GM19468 (cell line): Measurements from ENCODE around the gene ZNF709.
"Not testable (repeated sequence)": the region's sequence is repeated elsewhere in the genome, so short reads cannot be mapped to it uniquely, and the experiment has no call there.

Source experiments
- ATAC-seq: cut with Tn5 transposase; IDR thresholded peaks from one replicate; pipeline ENCODE4 v1.9.1; 2021; ENCODE audit warnings: mild to moderate bottlenecking, moderate library complexity, moderate number of reproducible peaks; ENCODE audit not compliant: unreplicated experiment; ENCODE audit errors: extremely low read depth

ZNF709 gene

DNA sequence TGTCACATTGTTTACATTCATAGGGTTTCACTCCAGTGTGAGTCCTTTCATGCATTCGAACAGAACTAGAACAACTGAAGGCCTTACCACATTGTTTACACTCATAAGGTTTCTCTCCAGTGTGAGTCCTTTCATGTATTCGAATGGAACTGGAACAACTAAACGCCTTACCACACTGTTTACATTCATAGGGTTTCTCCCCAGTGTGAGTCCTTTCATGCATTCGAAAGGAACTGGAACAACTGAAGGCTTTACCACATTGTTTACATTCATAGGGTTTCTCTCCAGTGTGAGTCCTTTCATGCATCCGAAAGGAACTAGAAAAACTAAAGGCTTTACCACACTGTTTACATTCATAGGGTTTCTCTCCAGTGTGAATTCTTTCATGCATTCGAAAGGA lies 20.5 kb downstream of the ZNF709 start:
- not testable (repeated sequence) for ATAC-seq

GRCh38 chr19:12453495-12453894 lies 31.1 kb downstream of the ZNF709 start:
- no peak for ATAC-seq

DNA sequence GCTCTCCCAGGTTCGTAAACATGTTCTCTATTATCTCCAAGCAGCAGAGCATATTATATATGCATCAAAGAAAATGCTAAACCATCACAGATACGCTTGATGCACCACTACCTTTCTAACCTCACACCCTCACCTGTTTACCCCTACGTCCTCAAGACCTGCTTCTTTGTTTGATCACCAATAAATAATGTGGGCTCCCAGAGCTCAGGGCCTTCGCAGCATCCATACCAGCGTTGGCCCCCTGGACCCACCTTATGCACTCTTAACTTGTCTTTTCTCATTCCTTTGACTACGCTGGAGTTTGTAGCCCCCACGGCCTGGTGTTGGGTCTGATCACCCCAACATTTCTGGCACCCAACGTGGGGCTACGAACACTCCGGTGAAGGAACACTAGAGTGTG lies 33.8 kb downstream of the ZNF709 start:
- no peak for ATAC-seq

DNA sequence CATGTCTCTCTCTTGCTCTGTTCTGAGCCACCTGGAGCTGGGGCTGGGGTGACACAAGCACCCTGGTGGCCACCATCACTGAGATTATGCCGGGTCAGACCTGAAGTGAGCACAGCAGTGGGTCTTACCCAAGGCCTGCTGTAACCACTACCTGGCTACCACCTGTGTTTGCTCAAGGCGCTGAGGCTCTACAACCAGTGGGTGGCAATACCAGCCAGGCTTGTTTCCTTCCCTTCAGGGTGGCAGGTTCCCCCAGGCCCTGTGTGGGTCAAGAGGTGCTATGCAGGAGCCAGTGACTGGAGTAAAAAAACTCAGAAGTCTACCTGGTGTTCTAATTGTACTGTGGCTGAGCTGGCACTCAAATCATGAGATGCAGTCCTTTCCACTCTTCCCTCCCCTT lies 35.8 kb downstream of the ZNF709 start:
- ATAC-seq, result no peak

GRCh38 chr19:12440541-12441316 lies 43.9 kb downstream of the ZNF709 start, which contains the start of gene ZNF443:
TSS of gene ZNF443 (minus strand) at chr19:12441021. CDS start at chr19:12440914, 107 bp downstream.
- peak; percentile 42 for ATAC-seq

DNA sequence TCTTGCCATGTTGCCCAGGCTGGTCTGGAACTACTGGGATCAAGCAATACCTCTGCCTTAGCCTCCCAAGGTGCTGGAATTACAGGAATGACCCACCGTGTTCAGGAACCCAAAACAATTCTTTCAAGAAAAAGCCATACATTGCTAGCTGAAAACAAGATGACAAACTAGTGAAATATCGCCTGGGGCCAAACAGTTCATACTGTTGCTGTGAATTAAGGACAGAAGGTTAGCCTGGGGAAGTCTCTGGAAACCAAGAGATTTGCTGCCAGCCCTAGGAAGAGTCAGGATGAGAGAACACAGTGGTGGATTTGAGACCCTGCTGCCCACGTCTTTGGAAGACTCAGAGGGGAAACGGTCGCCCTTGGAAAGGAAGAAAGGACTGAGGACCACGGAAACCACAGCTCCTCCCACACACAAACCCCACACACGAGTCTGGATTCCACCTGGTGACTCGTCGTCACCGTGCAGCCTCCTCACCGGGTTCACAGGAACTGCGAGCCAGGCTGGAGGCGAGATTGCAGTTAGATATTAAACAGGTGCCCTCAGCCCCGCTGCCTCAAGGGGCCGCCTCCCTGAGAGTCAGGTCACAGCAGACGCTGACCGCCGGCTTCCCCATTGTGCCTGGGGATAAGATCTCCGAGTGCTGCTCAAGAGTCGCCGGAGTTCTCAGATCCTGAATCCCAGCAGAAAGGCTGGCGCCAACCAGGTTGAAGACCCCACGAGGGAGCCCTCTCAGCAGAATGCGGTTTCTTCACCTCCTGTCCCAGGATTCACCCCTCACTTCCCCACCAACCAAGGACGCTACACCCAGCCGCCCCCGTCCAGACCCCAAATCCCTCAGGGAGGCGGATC lies 44.7 kb downstream of the ZNF709 start:
- not testable (repeated sequence) for ATAC-seq

DNA sequence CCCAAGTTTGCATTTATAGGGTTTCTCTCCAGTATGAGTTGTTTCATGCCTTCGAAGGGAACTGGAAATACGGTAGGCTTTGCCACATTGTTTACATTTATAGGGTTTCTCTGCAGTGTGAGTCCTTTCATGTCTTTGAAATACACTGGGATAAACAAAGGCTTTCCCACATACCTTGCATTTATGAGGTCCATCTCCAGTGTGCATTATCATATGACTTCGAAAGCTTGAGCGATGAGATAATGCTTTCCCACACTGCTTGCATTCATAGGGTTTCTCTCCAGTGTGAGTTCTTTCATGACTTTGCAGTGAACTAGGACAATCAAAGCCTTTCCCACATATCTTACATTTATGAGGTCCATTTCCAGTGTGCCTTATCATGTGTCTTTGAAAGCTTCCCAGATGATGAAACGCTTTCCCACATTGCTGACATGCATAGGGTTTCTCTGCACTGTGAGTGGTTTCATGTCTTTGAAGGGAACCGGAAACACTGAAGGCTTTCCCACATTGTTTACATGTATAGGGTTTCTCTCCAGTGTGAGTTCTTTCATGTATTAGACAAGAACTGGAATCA lies 53.8 kb downstream of the ZNF709 start:
- ATAC-seq, result not testable (repeated sequence)

- no peak for ATAC-seq
Measured at GRCh38 chr19:12425888-12426274, 58.7 kb downstream of the ZNF709 start.

DNA sequence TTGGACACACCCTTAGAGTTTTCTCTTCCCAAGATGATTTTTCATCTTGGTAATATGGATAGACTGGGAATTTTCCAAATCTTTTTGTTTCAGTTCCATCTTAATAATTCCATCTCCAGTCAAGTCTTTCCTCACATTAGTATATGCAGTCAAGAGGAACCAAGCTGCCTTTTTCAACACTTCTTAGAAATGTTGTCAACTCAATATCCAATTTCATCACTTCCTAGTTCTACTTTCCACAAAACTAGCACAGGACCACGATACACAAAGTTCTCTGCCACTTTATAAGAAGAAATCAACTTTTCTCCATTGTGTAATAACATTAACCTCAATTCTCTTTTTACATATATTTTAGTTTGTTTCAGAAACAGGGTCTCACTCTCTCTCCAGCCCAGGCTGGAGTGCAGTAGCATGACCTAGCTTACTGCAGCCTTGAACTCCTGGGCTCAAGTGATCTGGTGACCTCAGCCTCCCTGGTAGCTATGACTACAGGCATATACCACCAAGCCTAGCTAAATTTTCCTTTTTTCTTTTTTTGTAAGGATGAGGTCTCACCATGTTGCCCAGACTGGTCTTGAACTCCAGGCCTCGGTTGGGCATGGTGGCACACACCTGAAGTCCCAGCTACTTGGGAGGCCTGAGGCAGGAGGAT lies 59.3 kb downstream of the ZNF709 start:
- ATAC-seq, result no peak

- ATAC-seq, result not testable (repeated sequence)
Measured at GRCh38 chr19:12417273-12417672, 67.3 kb downstream of the ZNF709 start.

DNA sequence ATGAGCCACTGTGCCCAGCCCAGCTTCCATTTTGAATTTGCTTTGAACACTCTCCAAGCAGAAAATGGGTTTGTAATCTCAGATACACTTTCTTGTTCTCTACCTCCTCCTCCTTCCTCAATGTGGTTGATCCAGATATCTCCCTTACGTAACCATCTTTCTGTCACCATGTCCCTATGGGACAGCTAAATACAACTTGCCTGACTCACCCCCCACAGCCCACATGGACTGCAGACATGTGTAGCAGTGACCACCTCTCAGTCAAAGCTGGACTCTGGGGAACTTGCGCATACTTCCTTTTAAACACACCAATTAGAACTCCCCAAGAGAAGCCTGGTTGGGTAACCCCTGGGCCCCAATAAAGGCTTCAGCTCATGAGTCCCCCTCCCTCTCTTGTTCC lies 72.7 kb downstream of the ZNF709 start:
- no peak for ATAC-seq
